CD14-positive monocyte (primary cell): ENCODE data around the gene BCL2A1. TPM values are rescaled to one million over a fixed set of nuclear protein-coding genes. Genes with fewer than 3 reads are reported as not detected.
A peak's percentile ranks its signal among the peaks of the same experiment; 100 is the strongest.
"Not testable (repeated sequence)": the region's sequence is repeated elsewhere in the genome, so short reads cannot be mapped to it uniquely, and the experiment has no call there.

ENCODE experiments used
- DNase-seq, 3 donors: peaks; one replicate each; pipeline ENCODE4 v3.0.0-alpha.2; 2011 to 2022
- H2AFZ ChIP-seq: 2 replicates; pipeline ENCODE4 v1.6.0; 2012; ENCODE audit warnings: mild to moderate bottlenecking, low read depth, low read length, inconsistent platforms; ENCODE audit not compliant: insufficient read depth, poor library complexity, severe bottlenecking
- H3K27ac ChIP-seq, 2 donors: 1 replicate in 1 of 2; 2 replicates in 1 of 2; pipeline ENCODE4 v1.5.1; 2012 to 2013; ENCODE audit warnings: low read length in 2 of 2, control low read depth in 1 of 2, inconsistent platforms in 1 of 2, low read depth in 1 of 2, mild to moderate bottlenecking in 1 of 2
- H3K27me3 ChIP-seq, 2 donors: one replicate each; pipeline versions ENCODE4 v1.6.0 to v1.6.1; 2011 to 2013; ENCODE audit warnings: low read length in 2 of 2; ENCODE audit not compliant: control insufficient read depth in 2 of 2, insufficient read depth in 2 of 2
- H3K36me3 ChIP-seq, 2 donors: replicated peaks in 1 of 2; 1 replicate in 1 of 2; 2 replicates in 1 of 2; pipeline versions ENCODE4 v1.5.1 to v1.6.1; 2012 to 2013; ENCODE audit warnings: low read length in 2 of 2, control low read depth in 1 of 2, inconsistent platforms in 1 of 2, mild to moderate bottlenecking in 1 of 2; ENCODE audit not compliant: insufficient read depth in 2 of 2, control insufficient read depth in 1 of 2
- H3K4me1 ChIP-seq, 2 donors: 1 replicate in 1 of 2; 2 replicates in 1 of 2; pipeline versions ENCODE4 v1.5.1 to v1.6.1; 2012 to 2013; ENCODE audit warnings: low read length in 2 of 2, control low read depth in 1 of 2, inconsistent platforms in 1 of 2, mild to moderate bottlenecking in 1 of 2, moderate library complexity in 1 of 2; ENCODE audit not compliant: insufficient read depth in 2 of 2, control insufficient read depth in 1 of 2
- H3K4me2 ChIP-seq: replicated peaks from 2 replicates; pipeline ENCODE3; 2012; ENCODE audit warnings: low read length, moderate library complexity, mild to moderate bottlenecking; ENCODE audit not compliant: poor library complexity, severe bottlenecking; ENCODE audit errors: extremely low read depth
- H3K4me3 ChIP-seq, 3 experiments: fragments of 200-600 bp in 1 of 3; sonication (generic) in 1 of 3; replicated peaks in 1 of 3; 1 replicate in 2 of 3; 2 replicates in 1 of 3; pipeline ENCODE4 v1.5.1; 2011 to 2013; ENCODE audit warnings: low read length in 3 of 3, mild to moderate bottlenecking in 3 of 3, control low read depth in 2 of 3, low read depth in 2 of 3, inconsistent platforms in 1 of 3, moderate library complexity in 1 of 3
- H3K79me2 ChIP-seq: 2 replicates; pipeline ENCODE4 v1.6.0; 2012; ENCODE audit warnings: mild to moderate bottlenecking, control low read depth, inconsistent platforms, low read length, moderate library complexity; ENCODE audit not compliant: insufficient read depth
- H3K9ac ChIP-seq: 2 replicates; pipeline ENCODE4 v1.6.0; 2017; ENCODE audit warnings: low read length, mild to moderate bottlenecking; ENCODE audit not compliant: insufficient read depth, poor library complexity, severe bottlenecking
- H3K9me3 ChIP-seq, 2 donors: replicated peaks in 1 of 2; 1 replicate in 1 of 2; 2 replicates in 1 of 2; pipeline versions ENCODE4 v1.5.1 to v1.6.1; 2012 to 2013; ENCODE audit warnings: low read length in 2 of 2, control low read depth in 1 of 2; ENCODE audit not compliant: control insufficient read depth in 1 of 2, insufficient read depth in 1 of 2
- H4K20me1 ChIP-seq: 2 replicates; pipeline ENCODE4 v1.6.0; 2012; ENCODE audit warnings: mild to moderate bottlenecking, low read length, control low read depth, moderate library complexity; ENCODE audit not compliant: insufficient read depth
- H3K27ac Mint-ChIP-seq, 7 donors: one replicate each; pipeline ENCODE4 v1.8.0; 2020; ENCODE audit warnings: mild to moderate bottlenecking in 7 of 7, mixed read lengths in 7 of 7, moderate library complexity in 6 of 7, inconsistent platforms in 2 of 7
- H3K27me3 Mint-ChIP-seq, 3 donors: one replicate each; pipeline ENCODE4 v1.8.0; 2021 to 2022; ENCODE audit warnings: low read depth in 3 of 3, mild to moderate bottlenecking in 3 of 3, mixed read lengths in 3 of 3, moderate library complexity in 3 of 3, inconsistent platforms in 1 of 3
- H3K36me3 Mint-ChIP-seq, 2 donors: one replicate each; pipeline ENCODE4 v1.8.0; 2020; ENCODE audit warnings: mixed read lengths in 2 of 2, inconsistent platforms in 1 of 2, mild to moderate bottlenecking in 1 of 2
- H3K4me1 Mint-ChIP-seq: one replicate; pipeline ENCODE4 v1.8.0; 2020; ENCODE audit warnings: mild to moderate bottlenecking, mixed read lengths
- H3K4me3 Mint-ChIP-seq, 2 donors: one replicate each; pipeline ENCODE4 v1.8.0; 2020; ENCODE audit warnings: mild to moderate bottlenecking in 2 of 2, mixed read lengths in 2 of 2, moderate library complexity in 1 of 2
- H3K9me3 Mint-ChIP-seq, 7 donors: one replicate each; pipeline ENCODE4 v1.8.0; 2020 to 2022; ENCODE audit warnings: mixed read lengths in 7 of 7, mild to moderate bottlenecking in 6 of 7, moderate library complexity in 6 of 7, inconsistent platforms in 2 of 7
- WGBS: methylation state at CpG from one replicate; pipeline ENCODE4 v1.1.5; 2013; ENCODE audit warnings: missing lambda C conversion rate; ENCODE audit not compliant: insufficient coverage; 5-methylcytosine and 5-hydroxymethylcytosine counted together
- intact Hi-C, 2 donors: fragments of 100-400 bp; cut with micrococcal nuclease; formaldehyde crosslinking; loops; one replicate each; pipeline versions ENCODE4 v1.15.0 to v1.15.1; 2023
- polyA plus RNA-seq, 3 donors: library from polyadenylated mRNA; depleted of rRNA in 1 of 3; unstranded in 2 of 3; stranded (reverse) in 1 of 3; fragments of 300-500 nt in 2 of 3; fragments of >200 nt in 1 of 3; fragmentation: Illumina TruSeq in 2 of 3; gene quantifications; 1 replicate in 2 of 3; 2 replicates in 1 of 3; pipeline ENCODE4 v1.2.3, GENCODE V29; 2012 to 2021
- TF ChIP-seq, protein P1 (sequence below): fragments of 200-600 bp; IDR thresholded peaks from one replicate; pipeline ENCODE4 v1.8.0; 2022; ENCODE audit warnings: antibody characterized with exemption, mild to moderate bottlenecking

Gene BCL2A1
- polyA plus RNA-seq, 3 donors = 277 to 465 (median 350) TPM

DNA sequence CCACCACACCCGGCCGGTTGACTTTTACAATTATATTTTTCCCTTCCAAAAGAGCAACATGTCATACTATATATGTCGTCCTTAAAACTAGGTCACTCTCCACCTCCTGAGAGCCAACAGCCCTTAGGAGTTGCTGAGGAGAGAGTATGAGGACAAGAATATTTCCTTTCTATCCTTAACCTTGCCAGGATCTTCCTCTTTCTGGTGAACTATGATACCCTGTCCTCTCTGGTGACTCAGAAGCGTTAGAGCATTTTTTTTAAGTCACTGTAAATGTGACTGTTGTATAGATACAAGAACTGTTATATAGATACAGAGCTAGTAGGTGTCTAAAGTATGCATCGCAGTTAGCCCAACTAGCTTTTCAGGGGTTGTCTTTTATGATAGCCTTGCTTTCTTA is 40.5 kb downstream of the BCL2A1 start:
- Histone ChIP-seq H2AFZ (no peak overlapping the region), H3K9me3 (peaks cover 0 to 6% of the 10 kb centered on the region in 2 donors), H3K4me3 (no peak overlapping the region), H3K9ac (no peak overlapping the region), H3K36me3 (no peaks in the 10 kb centered on the region), H3K4me1 (peaks cover 12 to 13% of the 10 kb centered on the region in 2 donors), H3K27ac (no peak overlapping the region), H3K4me2 (no peak overlapping the region), H3K79me2 (no peaks in the 10 kb centered on the region), H4K20me1 (no peaks in the 10 kb centered on the region), H3K27me3 (no peaks in the 10 kb centered on the region)
- WGBS = 100% methylated on average over 2 of the region's 5 CpGs
- Mint-ChIP-seq H3K36me3 (peaks cover 3 to 4% of the 10 kb centered on the region in 2 donors), H3K27me3 (peaks cover 1 to 8% (median 2%) of the 10 kb centered on the region in 3 donors), H3K27ac (peak overlapping the region in 1 of 7 donors; percentile 35), H3K4me3 (no peak overlapping the region), H3K4me1 (peaks cover 22% of the 10 kb centered on the region), H3K9me3 (peaks cover 6 to 19% (median 11%) of the 10 kb centered on the region in 7 donors)
- TF ChIP-seq, protein P1, sequence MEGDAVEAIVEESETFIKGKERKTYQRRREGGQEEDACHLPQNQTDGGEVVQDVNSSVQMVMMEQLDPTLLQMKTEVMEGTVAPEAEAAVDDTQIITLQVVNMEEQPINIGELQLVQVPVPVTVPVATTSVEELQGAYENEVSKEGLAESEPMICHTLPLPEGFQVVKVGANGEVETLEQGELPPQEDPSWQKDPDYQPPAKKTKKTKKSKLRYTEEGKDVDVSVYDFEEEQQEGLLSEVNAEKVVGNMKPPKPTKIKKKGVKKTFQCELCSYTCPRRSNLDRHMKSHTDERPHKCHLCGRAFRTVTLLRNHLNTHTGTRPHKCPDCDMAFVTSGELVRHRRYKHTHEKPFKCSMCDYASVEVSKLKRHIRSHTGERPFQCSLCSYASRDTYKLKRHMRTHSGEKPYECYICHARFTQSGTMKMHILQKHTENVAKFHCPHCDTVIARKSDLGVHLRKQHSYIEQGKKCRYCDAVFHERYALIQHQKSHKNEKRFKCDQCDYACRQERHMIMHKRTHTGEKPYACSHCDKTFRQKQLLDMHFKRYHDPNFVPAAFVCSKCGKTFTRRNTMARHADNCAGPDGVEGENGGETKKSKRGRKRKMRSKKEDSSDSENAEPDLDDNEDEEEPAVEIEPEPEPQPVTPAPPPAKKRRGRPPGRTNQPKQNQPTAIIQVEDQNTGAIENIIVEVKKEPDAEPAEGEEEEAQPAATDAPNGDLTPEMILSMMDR = no peak
- intact Hi-C loops = no loop called here
- peak; percentile 30 to 56 (median 51) for DNase-seq

DNA sequence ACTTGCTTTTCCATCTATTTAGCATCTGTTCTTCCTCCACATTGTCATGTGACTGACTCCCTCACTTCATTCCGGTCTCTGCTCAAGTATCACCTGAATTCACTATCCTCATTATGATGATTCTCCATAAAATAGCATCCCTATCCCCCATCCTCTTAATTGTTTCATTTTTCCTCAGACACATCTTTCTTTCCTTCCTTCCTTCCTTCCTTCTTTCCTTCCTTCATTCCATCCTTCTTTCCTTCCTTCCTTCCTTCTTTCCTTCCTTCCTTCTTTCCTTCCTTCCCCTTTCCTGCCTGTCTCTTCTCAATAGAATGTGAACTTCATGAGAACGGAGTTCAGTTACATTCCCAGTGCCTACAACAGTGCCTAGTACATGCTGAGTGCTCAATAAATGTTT is 41.6 kb downstream of the BCL2A1 start:
- intact Hi-C loops = loop anchor here in 1 of 2 donors (10.0 kb wide), 1 partner anchor 55 kb away; no protein-coding TSS in a partner anchor
- Histone ChIP-seq H4K20me1 (no peaks in the 10 kb centered on the region), H3K36me3 (no peaks in the 10 kb centered on the region), H3K4me3 (no peak overlapping the region), H3K9ac (no peak overlapping the region), H3K4me2 (no peak overlapping the region), H3K27me3 (no peaks in the 10 kb centered on the region), H3K27ac (no peak overlapping the region), H2AFZ (no peak overlapping the region), H3K9me3 (peaks cover 0 to 7% of the 10 kb centered on the region in 2 donors), H3K79me2 (peaks cover 7% of the 10 kb centered on the region), H3K4me1 (peaks cover 18 to 19% of the 10 kb centered on the region in 2 donors)
- Mint-ChIP-seq H3K27me3 (peaks cover 1 to 9% (median 2%) of the 10 kb centered on the region in 3 donors), H3K36me3 (peaks cover 3 to 5% of the 10 kb centered on the region in 2 donors), H3K9me3 (peaks cover 8 to 23% (median 12%) of the 10 kb centered on the region in 7 donors), H3K4me1 (peaks cover 24% of the 10 kb centered on the region), H3K27ac (peak overlapping the region in 1 of 7 donors; percentile 11), H3K4me3 (no peak overlapping the region)
- TF ChIP-seq, protein P1 = no peak
- no peak for DNase-seq
- 75% methylated on average over 1 of the region's 2 CpGs for WGBS

DNA sequence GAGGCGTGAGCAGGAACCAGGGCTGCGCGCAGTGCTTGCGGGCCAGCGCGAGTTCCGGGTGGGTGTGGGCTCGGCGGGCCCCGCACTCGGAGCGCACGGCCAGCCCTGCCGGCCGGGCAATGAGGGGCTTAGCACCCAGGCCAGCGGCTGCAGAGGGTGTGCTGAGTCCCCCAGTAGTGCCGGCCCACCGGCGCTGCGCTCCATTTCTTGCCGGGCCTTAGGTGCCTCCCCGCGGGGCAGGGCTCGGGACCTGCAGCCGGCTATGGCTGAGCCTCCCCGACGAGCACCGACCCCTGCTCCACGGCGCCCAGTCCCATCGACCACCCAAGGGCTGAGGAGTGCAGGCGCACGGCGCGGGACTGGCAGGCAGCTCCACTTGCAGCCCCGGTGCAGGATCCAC is 44.9 kb downstream of the BCL2A1 start:
- not testable (repeated sequence) for H3K4me2 ChIP-seq, H3K27me3 ChIP-seq, H4K20me1 ChIP-seq, H3K27me3 Mint-ChIP-seq, H3K9ac ChIP-seq, H3K4me3 Mint-ChIP-seq, DNase-seq, H3K27ac ChIP-seq, H2AFZ ChIP-seq, H3K27ac Mint-ChIP-seq, H3K4me3 ChIP-seq
- H3K79me2 ChIP-seq = peaks cover 40% of the 10 kb centered on the region
- Mint-ChIP-seq H3K9me3 (peaks cover 22 to 42% (median 30%) of the 10 kb centered on the region in 7 donors), H3K36me3 (peaks cover 17 to 19% of the 10 kb centered on the region in 2 donors), H3K4me1 (peaks cover 23% of the 10 kb centered on the region)
- intact Hi-C loops = loop anchor here in 1 of 2 donors (10.0 kb wide), 1 partner anchor 51 kb away; no protein-coding TSS in a partner anchor
- peaks cover 7 to 19% of the 10 kb centered on the region in 2 donors for H3K9me3 ChIP-seq
- peaks cover 24 to 30% of the 10 kb centered on the region in 2 donors for H3K4me1 ChIP-seq
- 98% methylated on average over 36 of the region's 36 CpGs for WGBS
- peaks cover 0 to 10% of the 10 kb centered on the region in 2 donors for H3K36me3 ChIP-seq
